ENCODE results near the gene RPL6. TPM values are rescaled to one million over a fixed set of nuclear protein-coding genes. Genes with fewer than 3 reads are reported as not detected.
A peak's percentile ranks its signal among the peaks of the same experiment; 100 is the strongest.

Gene RPL6
- total and polyA plus RNA-seq, 9 of the 15 experiments (the other 6 are each of a cell fraction or from before 2014, with no cell fraction given): 1,519 to 3,103 (median 2,396) TPM

DNA sequence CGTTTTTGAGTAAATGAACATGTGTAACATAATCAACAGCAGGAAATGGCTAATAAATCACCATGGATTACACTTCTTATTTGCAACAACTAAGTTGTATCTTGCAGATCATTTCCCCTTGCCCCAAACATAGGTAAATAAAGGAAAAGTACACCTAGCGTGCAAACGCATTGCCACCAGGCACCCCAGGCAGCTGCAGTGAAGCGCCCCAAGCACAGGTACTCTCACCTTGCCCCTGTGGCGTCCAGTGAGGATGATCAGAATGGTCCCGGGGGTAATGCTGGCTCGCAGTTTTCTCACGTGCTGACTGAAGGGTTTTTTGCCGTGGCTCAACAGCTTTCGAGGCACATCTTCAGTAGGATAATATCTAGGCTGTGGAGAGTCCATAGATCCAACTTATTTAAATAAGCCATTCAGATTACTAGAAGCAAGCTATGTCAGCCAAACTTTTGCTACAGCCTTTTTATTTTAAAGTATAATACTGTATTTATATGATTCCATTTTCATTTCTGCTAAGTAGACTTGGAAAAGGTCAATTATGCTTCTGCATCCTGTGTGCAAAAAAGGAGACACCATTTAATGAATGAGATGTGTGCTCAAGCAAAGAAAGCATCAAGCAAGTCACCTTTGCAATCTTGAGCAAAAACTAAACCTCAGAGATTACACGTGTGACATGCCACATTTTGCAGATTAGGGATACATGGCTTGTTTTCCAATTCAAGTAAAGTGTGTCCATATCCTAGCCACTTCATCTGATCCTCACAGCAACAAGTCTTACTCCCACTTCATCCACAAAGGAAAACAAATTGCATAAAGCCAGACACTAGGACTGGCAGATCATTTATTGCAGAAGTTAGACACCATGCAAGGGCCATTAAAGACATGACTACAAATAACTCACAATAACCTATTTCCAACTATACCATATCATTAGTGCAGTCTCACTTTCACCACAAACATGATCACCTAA, 2.6 kb downstream of the RPL6 start:
- WGBS (ENCODE audit: insufficient coverage, low coverage, missing lambda C conversion rate): 81% methylated on average over 10 of the region's 11 CpGs
- no peak overlapping the region for H3K27ac ChIP-seq (ENCODE audit: extremely low read depth, low read depth, low read length)
- DNase-seq (ENCODE audit: extremely low read depth in 1 of 4, low spot score in 3 of 4) (no peak), FAIRE-seq (peak; percentile 11), ATAC-seq (no peak)
- H3K36me3 ChIP-seq (ENCODE audit: control insufficient read depth, insufficient read depth, low read length): peaks cover 47% of the 10 kb centered on the region
- H3K4me1 ChIP-seq (replicated peaks in 1 of 2; ENCODE audit: control insufficient read depth in 2 of 2, insufficient read depth in 2 of 2, low read length in 2 of 2): peaks cover 5 to 9% of the 10 kb centered on the region in 2 experiments; a peak in 4 of 5 replicates
- H3K9ac ChIP-seq (ENCODE audit: insufficient read depth in 1 of 2, low read depth in 2 of 2, low read length in 2 of 2): peak overlapping the region; percentile 77 to 90; a peak in 3 of 4 replicates
- no peaks in the 10 kb centered on the region for H3K9me3 ChIP-seq (replicated peaks; ENCODE audit: control insufficient read depth, insufficient read depth, low read depth, low read length)
- H3K4me2 ChIP-seq (ENCODE audit: insufficient read depth, low read length): peak overlapping the region; percentile 99
- peak; percentile 65 for TF ChIP-seq RBFOX2 (IDR thresholded peaks at IDR 0.05; ENCODE audit: low read depth, low read length)
- TF ChIP-seq NCOR1 (IDR thresholded peaks at IDR 0.05): 0 out of 2 replicates have a peak, but pooled peaks have one; percentile 3
- TF ChIP-seq SMARCA5 (IDR thresholded peaks at IDR 0.05): no peak
- no peak for TF ChIP-seq NCOA6 (IDR thresholded peaks at IDR 0.05)
- 0 out of 4 replicates have a peak, but pooled peaks of 1 of the 2 experiments have one; percentile 18 for TF ChIP-seq SIN3A (IDR thresholded peaks at IDR 0.05; ENCODE audit: borderline replicate concordance in 2 of 2, control insufficient read depth in 1 of 2, low read depth in 2 of 2, low read length in 2 of 2)
- no peak for TF ChIP-seq MBD2 (IDR thresholded peaks at IDR 0.05; ENCODE audit: borderline replicate concordance, low read depth)
- TF ChIP-seq ZNF695 (CRISPR knock-in tag; IDR thresholded peaks at IDR 0.05): no peak
- TF ChIP-seq TOE1 (IDR thresholded peaks at IDR 0.05; ENCODE audit: borderline replicate concordance): no peak
- no peak for TF ChIP-seq TOE1 (CRISPR knock-in tag; IDR thresholded peaks at IDR 0.05; ENCODE audit: borderline replicate concordance, low read depth)
- no peak for TF ChIP-seq HOXB6 (CRISPR knock-in tag; IDR thresholded peaks at IDR 0.05; ENCODE audit: borderline replicate concordance)
- 0 out of 2 replicates have a peak, but pooled peaks have one; percentile 17 for TF ChIP-seq THRAP3 (IDR thresholded peaks at IDR 0.05; ENCODE audit: borderline replicate concordance)
- no peaks in the 10 kb centered on the region for H3K9me1 ChIP-seq (ENCODE audit: control insufficient read depth, insufficient read depth, low read length)
- no TSS peak for BruUV-seq (replicated peaks)
- CTCF ChIA-PET (ENCODE audit: low intra/inter-chr PET ratio): no interaction called here
- peaks cover 29% of the 10 kb centered on the region for H4K20me1 ChIP-seq (replicated peaks; ENCODE audit: control insufficient read depth, insufficient read depth, low read length)
- no peak overlapping the region for H2AFZ ChIP-seq (ENCODE audit: low read depth, low read length)
- H3K79me2 ChIP-seq (ENCODE audit: control insufficient read depth, insufficient read depth, low read length): peaks cover 36% of the 10 kb centered on the region
- intact Hi-C loops (cut with micrococcal nuclease): loop anchor here (10.0 kb wide), 1 partner anchor 562 kb away; the partner anchor contains the start of gene MAPKAPK5
- no peaks in the 10 kb centered on the region for H3K27me3 ChIP-seq (ENCODE audit: control insufficient read depth in 2 of 2, insufficient read depth in 2 of 2, low read length in 2 of 2)
- in situ Hi-C loops (cut with MboI): no loop called here
- peak overlapping the region; percentile 90; the same call in 1 of the 2 replicates for H3K4me3 ChIP-seq
- POLR2A ChIA-PET: interaction anchor here (0.9 kb wide), 2 partner anchors 19 to 20 kb away, joined by 3 to 4 read pairs; no protein-coding TSS in a partner anchor

Measured in K562 (cell line).